HTR-8/SVneo (cell line): ENCODE data around the gene ZNF692.
A peak's percentile ranks its signal among the peaks of the same experiment; 100 is the strongest.
"Not testable (repeated sequence)": the region's sequence is repeated elsewhere in the genome, so short reads cannot be mapped to it uniquely, and the experiment has no call there.

Source experiments
- DNase-seq: peaks from one replicate; pipeline ENCODE4 v3.0.0; 2011; ENCODE audit warnings: low spot score, mixed read lengths; ENCODE audit not compliant: insufficient read length
- FAIRE-seq: peaks from 2 replicates; lab custom pipeline; 2011; peaks lifted over from hg19 to GRCh38; lab: Jason Lieb, UNC

Gene ZNF692

GRCh38 chr1:248812736-248813425 is 46.0 kb downstream of the ZNF692 start:
- no peak for DNase-seq
- no peak for FAIRE-seq

- FAIRE-seq (peak; percentile 40), DNase-seq (no peak)
Measured at GRCh38 chr1:248811514-248812490, 47.1 kb downstream of the ZNF692 start.

- DNase-seq (no peak), FAIRE-seq (no peak)
Measured at GRCh38 chr1:248810727-248811513, 48.0 kb downstream of the ZNF692 start.

- no peak for FAIRE-seq
- no peak for DNase-seq
Measured at GRCh38 chr1:248810000-248810726, 48.7 kb downstream of the ZNF692 start.

GRCh38 chr1:248808876-248809275 is 50.0 kb downstream of the ZNF692 start:
- DNase-seq (no peak), FAIRE-seq (no peak)

GRCh38 chr1:248807067-248807737 is 51.7 kb downstream of the ZNF692 start:
- FAIRE-seq (no peak), DNase-seq (no peak)

- no peak for FAIRE-seq
- DNase-seq, result no peak
Measured at GRCh38 chr1:248805876-248806275, 53.0 kb downstream of the ZNF692 start.

GRCh38 chr1:248804771-248805681 is 53.9 kb downstream of the ZNF692 start:
- no peak for DNase-seq
- no peak for FAIRE-seq

- not testable (repeated sequence) for FAIRE-seq, DNase-seq
Measured at GRCh38 chr1:248803501-248803900, 55.4 kb downstream of the ZNF692 start.

- FAIRE-seq (no peak), DNase-seq (no peak)
Measured at GRCh38 chr1:248802454-248802853, 56.4 kb downstream of the ZNF692 start.

GRCh38 chr1:248800459-248800858 is 58.4 kb downstream of the ZNF692 start:
- FAIRE-seq, result no peak

More at GRCh38 chr1:248800459-248800858, 58.4 kb downstream of the ZNF692 start:
- DNase-seq, result no peak
